Fibroblast of skin of right biceps (primary cell): ENCODE measurements around the gene SF3B1.
"Not testable (repeated sequence)": the region's sequence is repeated elsewhere in the genome, so short reads cannot be mapped to it uniquely, and the experiment has no call there.

ENCODE experiments used
- DNase-seq: peaks from one replicate; pipeline ENCODE4 v3.0.0-alpha.2; 2013

SF3B1 gene

GRCh38 chr2:197435598-197436420, 981 bp upstream of the SF3B1 start:
- no peak for DNase-seq

GRCh38 chr2:197433780-197434438, 919 bp downstream of the SF3B1 start:
- DNase-seq, result no peak

GRCh38 chr2:197432527-197432926, 2.3 kb downstream of the SF3B1 start:
- DNase-seq, result not testable (repeated sequence)

- DNase-seq, result no peak
Observed at GRCh38 chr2:197431858-197432257, 3.0 kb downstream of the SF3B1 start.

GRCh38 chr2:197427986-197428385, 6.8 kb downstream of the SF3B1 start:
- no peak for DNase-seq

GRCh38 chr2:197426723-197427603, 7.9 kb downstream of the SF3B1 start:
- no peak for DNase-seq

- DNase-seq, result no peak
Observed at GRCh38 chr2:197425550-197425949, 9.3 kb downstream of the SF3B1 start.

GRCh38 chr2:197423307-197423706, 11.5 kb downstream of the SF3B1 start:
- DNase-seq, result no peak

GRCh38 chr2:197419438-197419837, 15.4 kb downstream of the SF3B1 start:
- DNase-seq, result no peak

GRCh38 chr2:197416268-197416667, 18.6 kb downstream of the SF3B1 start:
- DNase-seq, result no peak

- no peak for DNase-seq
Observed at GRCh38 chr2:197414515-197414914, 20.3 kb downstream of the SF3B1 start.

GRCh38 chr2:197414039-197414438, 20.8 kb downstream of the SF3B1 start:
- DNase-seq, result no peak

GRCh38 chr2:197405582-197405981, 29.2 kb downstream of the SF3B1 start:
- DNase-seq, result no peak

- peak; percentile 6 for DNase-seq
Observed at GRCh38 chr2:197399887-197400540, 34.8 kb downstream of the SF3B1 start.

GRCh38 chr2:197398913-197399312, 35.9 kb downstream of the SF3B1 start:
- no peak for DNase-seq

- no peak for DNase-seq
Observed at GRCh38 chr2:197391220-197391717, 43.6 kb downstream of the SF3B1 start.

- DNase-seq, result no peak
Observed at GRCh38 chr2:197388866-197389587, 45.8 kb downstream of the SF3B1 start.

- no peak for DNase-seq
Observed at GRCh38 chr2:197387179-197387578, 47.6 kb downstream of the SF3B1 start.

GRCh38 chr2:197386242-197386641, 48.6 kb downstream of the SF3B1 start:
- DNase-seq, result no peak

GRCh38 chr2:197383825-197384224, 51.0 kb downstream of the SF3B1 start:
- DNase-seq, result no peak

GRCh38 chr2:197381641-197382040, 53.2 kb downstream of the SF3B1 start:
- no peak for DNase-seq

GRCh38 chr2:197379918-197380309, 54.9 kb downstream of the SF3B1 start:
- not testable (repeated sequence) for DNase-seq
